Suppressor macrophage treated with lipopolysaccharide for 1 hour (primary cell): ENCODE measurements around the gene RAB3C.
A peak's percentile ranks its signal among the peaks of the same experiment; 100 is the strongest.
"Not testable (repeated sequence)": the region's sequence is repeated elsewhere in the genome, so short reads cannot be mapped to it uniquely, and the experiment has no call there.

Experiments
- DNase-seq, 3 donors: peaks; one replicate each; pipeline ENCODE4 v3.0.0-alpha.2; 2020 to 2022

The RAB3C gene, protein sequence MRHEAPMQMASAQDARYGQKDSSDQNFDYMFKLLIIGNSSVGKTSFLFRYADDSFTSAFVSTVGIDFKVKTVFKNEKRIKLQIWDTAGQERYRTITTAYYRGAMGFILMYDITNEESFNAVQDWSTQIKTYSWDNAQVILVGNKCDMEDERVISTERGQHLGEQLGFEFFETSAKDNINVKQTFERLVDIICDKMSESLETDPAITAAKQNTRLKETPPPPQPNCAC

DNA sequence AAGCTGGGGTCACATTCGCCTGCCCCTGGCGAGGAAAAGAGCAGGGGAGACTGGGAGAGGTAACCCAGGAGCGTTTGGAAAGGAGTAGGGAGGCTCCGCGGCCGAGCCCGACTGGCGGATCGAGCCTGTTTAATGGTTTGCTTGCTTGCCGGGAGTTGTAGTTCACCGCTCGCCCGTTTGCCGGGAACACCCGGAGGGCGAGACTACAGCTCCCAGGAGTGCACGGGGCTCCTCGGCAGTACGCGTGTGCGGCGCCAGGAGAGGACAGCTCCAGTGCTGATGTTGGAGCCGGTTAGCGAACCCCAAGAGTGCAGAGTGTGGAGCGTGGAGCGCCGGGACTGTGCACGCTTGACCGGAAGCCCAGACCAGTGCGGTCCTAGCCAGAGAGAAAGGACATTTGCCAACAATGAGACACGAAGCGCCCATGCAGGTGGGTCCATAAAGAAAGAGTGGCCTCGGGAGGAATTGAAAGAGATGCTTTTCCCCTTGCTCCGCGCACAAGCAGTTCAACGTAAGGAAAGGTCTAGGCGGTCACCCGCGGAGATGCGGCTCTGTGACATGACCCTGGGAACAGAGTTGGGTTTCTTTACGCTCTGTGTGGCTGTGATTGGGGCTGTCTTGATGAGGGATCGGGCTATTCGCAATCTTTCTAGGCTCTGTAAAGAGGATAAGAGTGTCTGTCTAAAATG is at the start of gene RAB3C:
RAB3C (plus strand) TSS at position 273 of the 689 bp plus-strand sequence; CDS start at position 407, 134 bp downstream.
- peak; percentile 94 to 97 (median 96) for DNase-seq

DNA sequence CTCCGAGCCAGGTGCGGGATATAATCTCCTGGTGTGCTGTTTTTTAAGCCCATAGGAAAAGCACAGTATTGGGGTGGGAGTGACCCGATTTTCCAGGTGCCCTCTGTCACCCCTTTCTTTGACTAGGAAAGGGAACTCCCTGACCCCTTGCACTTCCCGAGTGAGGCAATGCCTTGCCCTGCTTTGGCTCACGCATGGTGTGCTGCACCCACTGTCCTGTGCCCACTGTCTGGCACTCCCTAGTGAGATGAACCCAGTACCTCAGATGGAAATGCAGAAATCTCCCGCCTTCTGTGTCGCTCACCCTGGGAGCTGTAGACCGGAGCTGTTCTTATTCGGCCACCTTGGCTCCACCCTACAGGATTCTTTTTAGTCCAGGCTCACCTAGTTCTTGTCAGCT is 40.9 kb upstream of the RAB3C start:
- DNase-seq, result not testable (repeated sequence)

GRCh38 chr5:58542709-58543108 is 40.2 kb upstream of the RAB3C start:
- DNase-seq, result no peak

GRCh38 chr5:58543723-58544122 is 39.2 kb upstream of the RAB3C start:
- peak; percentile 38 to 68 (median 61) for DNase-seq

- DNase-seq, result peak; percentile 60 to 95 (median 95)
Observed at GRCh38 chr5:58544195-58544594, 38.7 kb upstream of the RAB3C start.

DNA sequence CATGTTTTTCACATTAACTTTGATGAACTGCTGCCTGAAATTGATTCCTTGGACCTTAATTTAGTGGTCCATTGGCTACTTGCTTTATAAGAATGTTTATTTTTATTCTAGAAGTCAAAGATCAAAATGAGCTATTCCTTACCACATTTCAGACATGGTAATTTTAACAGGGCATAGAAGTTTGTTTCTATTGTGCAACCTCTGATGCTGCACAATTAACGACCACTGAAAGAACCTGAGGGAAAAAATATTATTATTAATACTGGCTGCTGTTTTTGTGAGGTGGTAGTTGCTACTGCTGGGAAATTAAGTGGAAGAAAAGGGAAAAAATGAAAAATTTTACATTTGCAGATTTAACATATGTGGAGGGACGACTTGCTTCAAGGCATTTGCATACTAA is 37.9 kb upstream of the RAB3C start:
- DNase-seq, result peak in 1 of 3 donors; percentile 16

DNA sequence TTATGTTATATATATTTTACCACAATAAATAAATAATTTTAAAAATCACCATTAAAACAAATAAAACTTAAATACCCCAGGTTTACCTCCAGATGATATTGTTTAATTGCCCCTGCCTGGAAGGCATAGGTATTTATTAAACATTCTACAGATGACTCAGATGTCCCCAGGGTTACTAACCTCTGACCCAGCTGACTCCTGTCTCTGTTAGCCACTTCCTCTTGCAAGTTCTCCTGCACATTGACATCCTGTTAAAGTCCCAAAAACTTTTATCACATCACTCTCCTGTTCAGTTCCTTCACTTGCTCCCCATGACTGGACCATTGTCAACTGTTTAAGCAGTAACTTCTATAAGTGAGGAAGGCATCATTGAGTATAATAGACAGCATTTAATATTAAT is 37.0 kb upstream of the RAB3C start:
- DNase-seq, result peak; percentile 65 to 81 (median 74)

- DNase-seq, result no peak
Observed at GRCh38 chr5:58548068-58548467, 34.8 kb upstream of the RAB3C start.

GRCh38 chr5:58551492-58551891 is 31.4 kb upstream of the RAB3C start:
- no peak for DNase-seq

GRCh38 chr5:58557665-58558338 is 25.1 kb upstream of the RAB3C start:
- DNase-seq, result not testable (repeated sequence)

DNA sequence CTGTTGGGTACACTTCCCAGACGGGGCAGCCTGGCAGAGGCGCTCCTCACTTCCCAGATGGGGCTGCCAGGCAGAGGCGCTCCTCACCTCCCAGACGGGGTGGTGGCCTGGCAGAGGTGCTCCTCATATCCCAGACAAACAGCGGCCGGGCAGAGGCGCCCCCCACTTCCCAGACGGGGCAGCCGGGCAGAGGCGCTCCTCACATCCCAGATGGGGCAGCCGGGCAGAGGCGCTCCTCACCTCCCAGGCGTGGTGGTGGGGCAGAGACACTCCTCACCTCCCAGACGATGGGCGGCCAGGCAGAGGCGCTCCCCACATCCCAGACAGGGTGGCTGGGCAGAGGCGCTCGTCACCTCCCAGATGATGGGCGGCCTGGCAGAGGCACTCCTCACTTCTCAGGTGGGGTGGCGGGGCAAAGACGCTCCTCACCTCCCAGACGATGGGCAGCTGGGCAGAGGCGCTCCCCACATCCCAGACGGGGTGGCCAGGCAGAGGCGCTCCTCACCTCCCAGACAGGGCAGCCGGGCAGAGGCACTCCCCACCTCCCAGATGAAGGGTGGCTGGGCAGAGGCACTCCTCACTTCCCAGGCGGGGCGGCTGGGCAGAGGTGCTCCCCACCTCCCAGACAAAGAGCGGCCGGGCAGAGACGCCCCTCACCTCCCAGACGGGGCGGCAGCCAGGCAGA is 19.7 kb upstream of the RAB3C start:
- not testable (repeated sequence) for DNase-seq

DNA sequence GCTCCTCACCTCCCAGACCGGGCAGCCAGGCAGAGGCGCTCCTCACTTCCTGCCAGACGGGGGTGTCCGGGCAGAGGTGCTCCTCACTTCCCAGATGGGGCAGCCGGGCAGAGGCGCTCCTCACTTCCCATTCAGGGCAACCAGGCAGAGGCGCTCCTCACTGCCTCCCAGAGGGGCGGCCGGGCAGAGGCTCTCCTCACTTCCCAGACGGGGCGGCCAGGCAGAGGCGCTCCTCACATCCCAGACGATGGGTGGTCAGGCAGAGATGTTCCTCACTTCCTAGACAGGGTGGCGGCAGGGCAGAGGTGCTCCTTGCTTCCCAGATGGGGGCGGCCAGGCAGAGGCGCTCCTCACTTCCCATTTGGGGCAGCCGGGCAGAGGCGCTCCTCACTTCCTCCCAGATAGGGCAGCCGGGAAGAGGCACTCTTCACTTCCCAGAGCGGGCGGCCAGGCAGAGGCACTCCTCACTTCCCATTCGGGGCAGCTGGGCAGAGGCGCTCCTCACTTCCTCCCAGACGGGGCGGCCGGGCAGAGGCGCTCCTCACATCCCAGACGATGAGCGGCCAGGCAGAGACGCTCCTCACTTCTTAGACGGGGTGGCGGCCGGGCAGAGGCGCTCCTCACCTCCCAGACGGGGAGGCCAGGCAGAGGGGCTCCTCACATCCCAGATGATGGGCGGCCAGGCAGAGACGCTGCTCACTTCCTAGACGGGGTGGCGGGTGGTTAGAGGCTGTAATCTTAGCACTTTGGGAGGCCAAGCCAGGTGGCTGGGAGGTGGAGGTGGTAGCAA is 18.6 kb upstream of the RAB3C start:
- not testable (repeated sequence) for DNase-seq

DNA sequence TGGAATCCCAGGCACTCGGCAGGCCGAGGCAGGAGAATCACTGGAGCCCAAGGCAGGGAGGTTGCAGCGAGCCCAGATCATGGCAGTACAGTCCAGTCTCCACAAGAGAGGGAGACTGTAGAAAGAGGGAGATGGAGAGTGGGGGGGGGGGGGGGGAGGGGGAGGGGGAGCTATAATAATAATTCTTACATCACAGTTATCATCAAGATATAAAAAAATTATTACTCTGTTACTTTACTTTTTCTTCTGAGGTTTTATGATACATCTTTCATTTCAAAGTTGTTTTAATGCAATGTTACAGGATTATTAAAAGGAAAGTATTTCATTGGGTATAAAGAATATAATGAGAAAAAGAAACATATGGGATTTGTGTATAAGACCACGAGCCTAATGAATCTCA is 17.8 kb upstream of the RAB3C start:
- DNase-seq, result no peak

DNA sequence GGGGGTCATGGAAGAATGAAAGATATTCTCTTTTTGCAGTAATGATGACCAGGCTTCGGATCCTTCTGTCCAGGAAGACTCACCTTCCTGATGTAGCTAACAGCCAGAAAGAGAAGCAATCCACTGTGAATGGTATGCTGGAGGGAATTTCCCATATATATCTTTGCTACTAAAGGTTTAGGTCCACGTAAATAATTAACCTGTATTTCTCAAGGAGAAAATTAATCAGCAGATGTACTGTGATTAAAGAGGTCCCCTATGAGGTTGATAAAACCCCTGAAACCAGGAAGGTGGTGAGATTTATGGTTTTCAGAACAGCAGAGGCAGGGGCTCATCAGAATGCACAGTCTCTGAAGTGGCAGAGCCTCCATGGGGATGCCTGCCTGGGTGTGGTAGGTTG is 11.4 kb upstream of the RAB3C start:
- no peak for DNase-seq

DNA sequence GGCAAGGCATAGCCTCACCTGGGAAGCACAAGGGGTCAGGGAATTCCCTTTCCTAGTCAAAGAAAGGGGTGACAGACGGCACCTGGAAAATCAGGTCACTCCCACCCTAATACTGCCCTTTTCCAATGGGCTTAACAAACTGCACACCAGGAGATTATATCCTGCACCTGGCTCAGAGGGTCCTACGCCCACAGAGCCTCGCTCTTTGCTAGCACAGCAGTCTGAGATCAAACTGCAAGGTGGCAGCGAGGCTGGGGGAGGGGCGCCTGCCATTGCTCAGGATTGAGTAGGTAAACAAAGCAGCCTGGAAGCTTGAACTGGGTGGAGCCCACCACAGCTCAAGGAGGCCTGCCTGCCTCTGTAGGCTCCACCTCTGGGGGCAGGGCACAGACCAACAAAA is 9.9 kb upstream of the RAB3C start:
- not testable (repeated sequence) for DNase-seq

- no peak for DNase-seq
Observed at GRCh38 chr5:58579781-58580180, 3.1 kb upstream of the RAB3C start.

DNA sequence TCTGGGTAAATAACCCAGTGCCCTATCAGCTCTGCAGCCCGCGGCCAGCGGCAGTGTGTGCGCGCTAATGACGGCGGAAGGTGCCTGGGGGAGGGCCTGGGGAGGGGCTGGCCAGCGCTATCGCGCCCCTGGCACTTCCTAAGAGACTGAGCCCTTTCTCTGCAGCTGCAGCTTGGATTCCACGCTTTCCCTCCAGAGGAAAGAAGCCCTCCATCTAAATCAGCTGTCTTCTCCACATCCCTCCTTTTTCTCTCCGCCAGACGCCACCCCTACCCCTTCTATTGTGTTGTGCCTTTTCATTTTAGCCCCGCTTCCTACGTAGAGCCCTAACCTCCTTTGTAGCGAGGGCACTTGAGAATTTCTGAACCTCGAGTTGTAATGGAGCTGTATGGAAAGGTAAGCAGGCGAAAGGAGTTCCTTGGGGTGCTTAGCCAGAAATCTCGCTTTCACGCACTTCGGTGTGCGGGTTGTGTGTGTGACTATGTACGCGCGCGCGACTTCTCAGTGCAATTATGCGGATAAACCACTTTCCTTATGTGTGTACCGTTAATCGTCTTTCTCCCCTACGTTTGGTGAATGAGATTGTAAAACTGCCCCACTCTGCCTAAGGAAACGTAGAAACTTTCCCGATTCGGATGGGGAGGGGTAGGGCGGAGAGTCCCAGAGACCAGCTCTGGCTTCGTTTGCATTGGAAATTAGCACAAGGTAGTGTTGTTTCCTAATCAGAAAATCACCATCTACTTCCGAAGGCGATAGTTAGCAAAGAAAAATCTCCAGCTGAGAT is 664 bp upstream of the RAB3C start:
- peak in 2 of 3 donors; percentile 11 to 26 for DNase-seq

GRCh38 chr5:58595952-58596351 is 13.1 kb downstream of the RAB3C start:
- DNase-seq, result no peak

- no peak for DNase-seq
Observed at GRCh38 chr5:58598440-58598839, 15.6 kb downstream of the RAB3C start.

GRCh38 chr5:58599217-58599616 is 16.3 kb downstream of the RAB3C start:
- DNase-seq, result no peak

DNA sequence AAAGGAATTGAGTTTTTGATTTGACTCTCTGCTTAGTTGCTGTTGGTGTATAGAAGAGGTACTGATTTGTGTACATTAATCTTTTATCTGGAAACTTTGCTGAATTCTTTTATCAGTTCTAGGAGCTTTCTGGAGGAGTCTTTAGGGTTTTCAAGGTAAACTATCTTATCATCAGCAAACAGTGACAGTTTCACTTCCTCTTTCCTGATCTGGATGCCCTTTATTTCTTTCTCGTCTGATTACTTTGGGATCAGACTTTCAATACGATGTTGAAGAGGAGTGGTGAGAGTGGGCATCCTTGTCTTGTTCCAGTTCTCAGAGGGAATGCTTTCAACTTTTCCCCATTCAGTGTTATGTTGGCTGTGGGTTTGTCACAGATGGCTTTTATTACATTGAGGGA is 17.7 kb downstream of the RAB3C start:
- peak in 1 of 3 donors; percentile 10 for DNase-seq

DNA sequence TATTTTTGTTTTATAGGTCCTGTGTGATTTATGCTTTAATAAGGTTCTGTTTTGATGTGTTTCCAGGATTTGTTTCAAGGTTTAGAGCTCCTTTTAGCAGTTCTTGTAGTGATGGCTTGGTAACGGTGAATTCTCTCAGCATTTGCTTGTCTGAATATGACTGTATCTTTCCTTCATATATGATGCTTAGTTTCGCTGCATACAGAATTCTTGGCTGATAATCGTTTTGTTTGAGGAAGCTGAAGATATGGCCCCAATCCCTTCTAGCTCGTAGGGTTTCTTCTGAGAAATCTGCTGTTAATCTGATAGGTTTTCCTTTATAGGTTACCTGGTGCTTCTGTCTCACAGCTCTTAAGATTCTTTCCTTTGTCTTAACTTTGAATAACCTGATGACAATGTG is 20.0 kb downstream of the RAB3C start:
- DNase-seq, result not testable (repeated sequence)
